Esophagus squamous epithelium (tissue), 4 donors: ENCODE results near the gene APOO.
A peak's percentile ranks its signal among the peaks of the same experiment; 100 is the strongest.

Experiments
- POLR2A ChIP-seq, 4 donors: fragments of 450-650 bp; IDR thresholded peaks; one replicate each; pipeline ENCODE4 v1.6.1; 2017; ENCODE audit warnings: antibody characterized with exemption in 4 of 4, mild to moderate bottlenecking in 4 of 4, moderate library complexity in 3 of 4
- TF ChIP-seq, protein P1 (sequence below), 6 experiments: fragments of 450-650 bp in 4 of 6; fragments of 200-600 bp in 2 of 6; sonication (generic) in 2 of 6; IDR thresholded peaks; one replicate each; pipeline ENCODE4 v1.5.1; 2016 to 2019; ENCODE audit warnings: antibody characterized with exemption in 6 of 6, mild to moderate bottlenecking in 4 of 6, moderate library complexity in 4 of 6

DNA sequence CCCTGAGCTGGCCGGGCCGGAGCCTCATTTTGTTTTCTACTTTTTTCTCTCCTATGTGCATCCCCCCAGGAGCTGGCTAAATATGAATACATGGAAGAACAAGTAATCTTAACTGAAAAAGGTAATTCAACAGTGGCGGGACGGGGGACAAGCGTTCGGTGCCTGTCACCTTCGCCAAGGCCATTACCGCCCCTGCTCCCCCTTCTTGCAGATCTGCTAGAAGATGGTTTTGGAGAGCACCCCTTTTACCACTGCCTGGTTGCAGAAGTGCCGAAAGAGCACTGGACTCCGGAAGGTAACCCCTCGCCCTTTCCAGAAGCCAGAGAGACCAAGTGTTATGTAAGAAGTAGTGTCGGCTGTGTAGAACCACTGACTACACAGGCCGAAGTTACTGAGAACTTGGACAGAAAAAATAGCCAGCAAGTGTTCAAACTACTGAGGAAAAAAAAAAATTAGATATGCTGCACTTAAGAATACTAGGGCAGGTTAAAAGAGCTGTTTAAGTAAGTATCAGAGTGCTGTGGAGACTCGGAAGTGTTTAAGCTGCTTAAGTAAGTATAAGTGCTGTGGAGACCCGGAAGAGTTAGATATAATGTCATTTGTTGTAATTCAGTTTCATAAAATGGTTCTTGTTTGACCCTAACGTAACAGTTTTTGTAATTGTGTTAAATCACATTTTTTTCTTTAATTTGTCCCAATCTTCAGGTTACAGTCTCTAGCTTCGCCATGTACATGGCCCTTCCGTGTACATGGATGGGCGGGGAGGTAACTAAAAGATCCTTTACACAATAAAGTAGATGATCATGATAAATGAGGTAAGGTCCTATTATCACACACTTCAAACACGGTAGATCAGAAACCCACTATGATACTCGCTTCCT lies 123.9 kb downstream of the APOO start:
- TF ChIP-seq, protein P1, sequence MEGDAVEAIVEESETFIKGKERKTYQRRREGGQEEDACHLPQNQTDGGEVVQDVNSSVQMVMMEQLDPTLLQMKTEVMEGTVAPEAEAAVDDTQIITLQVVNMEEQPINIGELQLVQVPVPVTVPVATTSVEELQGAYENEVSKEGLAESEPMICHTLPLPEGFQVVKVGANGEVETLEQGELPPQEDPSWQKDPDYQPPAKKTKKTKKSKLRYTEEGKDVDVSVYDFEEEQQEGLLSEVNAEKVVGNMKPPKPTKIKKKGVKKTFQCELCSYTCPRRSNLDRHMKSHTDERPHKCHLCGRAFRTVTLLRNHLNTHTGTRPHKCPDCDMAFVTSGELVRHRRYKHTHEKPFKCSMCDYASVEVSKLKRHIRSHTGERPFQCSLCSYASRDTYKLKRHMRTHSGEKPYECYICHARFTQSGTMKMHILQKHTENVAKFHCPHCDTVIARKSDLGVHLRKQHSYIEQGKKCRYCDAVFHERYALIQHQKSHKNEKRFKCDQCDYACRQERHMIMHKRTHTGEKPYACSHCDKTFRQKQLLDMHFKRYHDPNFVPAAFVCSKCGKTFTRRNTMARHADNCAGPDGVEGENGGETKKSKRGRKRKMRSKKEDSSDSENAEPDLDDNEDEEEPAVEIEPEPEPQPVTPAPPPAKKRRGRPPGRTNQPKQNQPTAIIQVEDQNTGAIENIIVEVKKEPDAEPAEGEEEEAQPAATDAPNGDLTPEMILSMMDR (IDR thresholded peaks at IDR 0.05): no peak
- peak in 1 of 4 donors; percentile 11 for TF ChIP-seq POLR2A (IDR thresholded peaks at IDR 0.05)
